Daoy (cell line): ENCODE data around the gene AOPEP. TPM values are rescaled to one million over a fixed set of nuclear protein-coding genes. Genes with fewer than 3 reads are reported as not detected.

Experiments
- DNase-seq: peaks from one replicate; pipeline ENCODE4 v3.0.0-alpha.2; 2015; ENCODE audit warnings: low read depth
- total RNA-seq: library from RNA; depleted of rRNA; stranded (reverse); fragments of >200 nt; shearing (Covaris generic); gene quantifications from 2 replicates; pipeline ENCODE4 v1.2.3, GENCODE V29; 2014

Gene AOPEP
- total RNA-seq, 1 experiment from 2014 or later, result 37.8 TPM

GRCh38 chr9:95079461-95079860 is 353.0 kb downstream of the AOPEP start:
- no peak for DNase-seq

- no peak for DNase-seq
Measured at GRCh38 chr9:95080961-95081647, 354.6 kb downstream of the AOPEP start.

GRCh38 chr9:95081998-95082397 is 355.5 kb downstream of the AOPEP start:
- no peak for DNase-seq

GRCh38 chr9:95082401-95083084 is 356.0 kb downstream of the AOPEP start:
- no peak for DNase-seq

- DNase-seq, result no peak
Measured at GRCh38 chr9:95083086-95083768, 356.7 kb downstream of the AOPEP start.

GRCh38 chr9:95084254-95084934 is 357.9 kb downstream of the AOPEP start:
- DNase-seq, result no peak

GRCh38 chr9:95085036-95085770 is 358.7 kb downstream of the AOPEP start:
- DNase-seq, result no peak

GRCh38 chr9:95085861-95086563 is 359.5 kb downstream of the AOPEP start:
- DNase-seq, result no peak

GRCh38 chr9:95086564-95086955 is 360.1 kb downstream of the AOPEP start:
- no peak for DNase-seq

GRCh38 chr9:95087659-95088242 is 361.3 kb downstream of the AOPEP start:
- DNase-seq, result peak; percentile 73

- peak; percentile 50 for DNase-seq
Measured at GRCh38 chr9:95088421-95089161, 362.1 kb downstream of the AOPEP start.

GRCh38 chr9:95089257-95090022 is 362.9 kb downstream of the AOPEP start:
- no peak for DNase-seq

GRCh38 chr9:95090023-95090791 is 363.7 kb downstream of the AOPEP start:
- DNase-seq, result peak; percentile 45

GRCh38 chr9:95090871-95091577 is 364.5 kb downstream of the AOPEP start:
- DNase-seq, result peak; percentile 28

GRCh38 chr9:95091601-95092261 is 365.2 kb downstream of the AOPEP start:
- peak; percentile 84 for DNase-seq

GRCh38 chr9:95092262-95093072 is 366.0 kb downstream of the AOPEP start:
- DNase-seq, result peak; percentile 93
